Measurements from ENCODE around the gene BPIFB6.

The BPIFB6 gene

GRCh38 chr20:33081411-33082154, 50.1 kb downstream of the BPIFB6 start:
- TF ChIP-seq TEAD4 (IDR thresholded peaks at IDR 0.05), result no peak
- no peak for TF ChIP-seq CREB1 (IDR thresholded peaks at IDR 0.05; ENCODE audit: low read depth)
- TF ChIP-seq ZBTB7A (IDR thresholded peaks at IDR 0.05; ENCODE audit: low read depth), result no peak
- TF ChIP-seq CEBPB (IDR thresholded peaks at IDR 0.05), result no peak
- TF ChIP-seq EP300 (IDR thresholded peaks at IDR 0.05; ENCODE audit: borderline replicate concordance), result no peak
- TF ChIP-seq FOXM1 (IDR thresholded peaks at IDR 0.05; ENCODE audit: borderline replicate concordance, low read depth), result no peak
- no peak for TF ChIP-seq USF1 (IDR thresholded peaks at IDR 0.05)
- TF ChIP-seq MAX (IDR thresholded peaks at IDR 0.05), result no peak
- TF ChIP-seq NFIC (IDR thresholded peaks at IDR 0.05), result no peak
- TF ChIP-seq REST (IDR thresholded peaks at IDR 0.05; ENCODE audit: low read depth), result no peak
- TF ChIP-seq EGR1 (IDR thresholded peaks at IDR 0.05), result no peak
- TF ChIP-seq RAD21 (IDR thresholded peaks at IDR 0.05; ENCODE audit: low read depth), result no peak
- TF ChIP-seq TAF1 (IDR thresholded peaks at IDR 0.05; ENCODE audit: low read depth), result no peak
- no peak for TF ChIP-seq YY1 (IDR thresholded peaks at IDR 0.05; ENCODE audit: low read depth)
- no peak for TF ChIP-seq TCF12 (IDR thresholded peaks at IDR 0.05; ENCODE audit: low read depth)

- TF ChIP-seq YY1 (IDR thresholded peaks at IDR 0.05; ENCODE audit: low read depth) (no peak), TAF1 (IDR thresholded peaks at IDR 0.05; ENCODE audit: low read depth) (no peak), FOXM1 (IDR thresholded peaks at IDR 0.05; ENCODE audit: borderline replicate concordance, low read depth) (no peak), TCF12 (IDR thresholded peaks at IDR 0.05; ENCODE audit: low read depth) (no peak), CREB1 (IDR thresholded peaks at IDR 0.05; ENCODE audit: low read depth) (no peak), RAD21 (IDR thresholded peaks at IDR 0.05; ENCODE audit: low read depth) (no peak), NFIC (IDR thresholded peaks at IDR 0.05) (no peak), ZBTB7A (IDR thresholded peaks at IDR 0.05; ENCODE audit: low read depth) (no peak), EP300 (IDR thresholded peaks at IDR 0.05; ENCODE audit: borderline replicate concordance) (no peak), TEAD4 (IDR thresholded peaks at IDR 0.05) (no peak), MAX (IDR thresholded peaks at IDR 0.05) (no peak), USF1 (IDR thresholded peaks at IDR 0.05) (no peak)
Measured at GRCh38 chr20:33082546-33082945, 51.1 kb downstream of the BPIFB6 start.

GRCh38 chr20:33083544-33084340, 52.3 kb downstream of the BPIFB6 start:
- TF ChIP-seq TCF12 (IDR thresholded peaks at IDR 0.05; ENCODE audit: low read depth) (no peak), ZBTB7A (IDR thresholded peaks at IDR 0.05; ENCODE audit: low read depth) (no peak), TAF1 (IDR thresholded peaks at IDR 0.05; ENCODE audit: low read depth) (no peak), EP300 (IDR thresholded peaks at IDR 0.05; ENCODE audit: borderline replicate concordance) (no peak), CEBPB (IDR thresholded peaks at IDR 0.05) (no peak), MAX (IDR thresholded peaks at IDR 0.05) (no peak), CREB1 (IDR thresholded peaks at IDR 0.05; ENCODE audit: low read depth) (no peak), NFIC (IDR thresholded peaks at IDR 0.05) (no peak), YY1 (IDR thresholded peaks at IDR 0.05; ENCODE audit: low read depth) (no peak), EGR1 (IDR thresholded peaks at IDR 0.05) (no peak), REST (IDR thresholded peaks at IDR 0.05; ENCODE audit: low read depth) (no peak), TEAD4 (IDR thresholded peaks at IDR 0.05) (no peak), USF1 (IDR thresholded peaks at IDR 0.05) (no peak), RAD21 (IDR thresholded peaks at IDR 0.05; ENCODE audit: low read depth) (no peak), FOXM1 (IDR thresholded peaks at IDR 0.05; ENCODE audit: borderline replicate concordance, low read depth) (no peak)

GRCh38 chr20:33084722-33085121, 53.3 kb downstream of the BPIFB6 start:
- no peak for TF ChIP-seq RAD21 (IDR thresholded peaks at IDR 0.05; ENCODE audit: low read depth)
- TF ChIP-seq REST (IDR thresholded peaks at IDR 0.05; ENCODE audit: low read depth), result no peak
- no peak for TF ChIP-seq TAF1 (IDR thresholded peaks at IDR 0.05; ENCODE audit: low read depth)
- no peak for TF ChIP-seq NFIC (IDR thresholded peaks at IDR 0.05)
- no peak for TF ChIP-seq MAX (IDR thresholded peaks at IDR 0.05)
- TF ChIP-seq CREB1 (IDR thresholded peaks at IDR 0.05; ENCODE audit: low read depth), result no peak
- no peak for TF ChIP-seq CEBPB (IDR thresholded peaks at IDR 0.05)
- no peak for TF ChIP-seq ZBTB7A (IDR thresholded peaks at IDR 0.05; ENCODE audit: low read depth)
- TF ChIP-seq USF1 (IDR thresholded peaks at IDR 0.05), result no peak
- TF ChIP-seq YY1 (IDR thresholded peaks at IDR 0.05; ENCODE audit: low read depth), result no peak
- no peak for TF ChIP-seq TEAD4 (IDR thresholded peaks at IDR 0.05)
- no peak for TF ChIP-seq FOXM1 (IDR thresholded peaks at IDR 0.05; ENCODE audit: borderline replicate concordance, low read depth)
- TF ChIP-seq EGR1 (IDR thresholded peaks at IDR 0.05), result no peak
- no peak for TF ChIP-seq EP300 (IDR thresholded peaks at IDR 0.05; ENCODE audit: borderline replicate concordance)
- no peak for TF ChIP-seq TCF12 (IDR thresholded peaks at IDR 0.05; ENCODE audit: low read depth)
